ENCODE data around the gene SMIM35. TPM values are rescaled to one million over a fixed set of nuclear protein-coding genes. Genes with fewer than 3 reads are reported as not detected.

The SMIM35 gene
- total RNA-seq, 1 experiment from 2014 or later: not detected

DNA sequence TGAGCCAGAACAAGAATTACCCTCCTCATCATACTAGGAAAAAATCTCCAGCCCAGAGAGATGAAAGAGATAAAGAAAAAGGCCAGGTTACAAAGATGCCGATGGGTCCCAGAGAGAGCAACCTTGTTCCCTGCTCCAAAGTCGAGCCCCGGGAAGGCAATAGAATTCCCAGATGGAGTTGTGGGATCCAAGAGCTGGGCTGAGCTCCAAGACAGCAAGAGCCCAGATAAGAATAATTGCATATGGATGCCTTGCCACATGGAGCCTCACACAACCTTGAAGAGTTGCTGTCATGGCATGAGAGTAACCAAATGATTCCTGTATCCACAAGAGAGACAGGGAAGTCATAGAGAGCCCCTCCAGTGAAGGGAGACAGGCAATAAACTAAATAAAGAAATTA is 69.7 kb downstream of the SMIM35 start:
- Histone ChIP-seq H3K23me2 (ENCODE audit: insufficient read length, low read depth, low read length, poor library complexity, severe bottlenecking) (no peaks in the 10 kb centered on the region), H3K79me1 (ENCODE audit: insufficient read depth, low read depth, low read length, poor library complexity, severe bottlenecking) (no peaks in the 10 kb centered on the region), H2BK12ac (ENCODE audit: insufficient read length, low read depth, low read length) (no peak overlapping the region), H3K23ac (ENCODE audit: insufficient read length, low read depth, low read length) (no peak overlapping the region), H3T11ph (ENCODE audit: low read length) (no peak overlapping the region), H3K4me1 (ENCODE audit: insufficient read depth, low read length) (no peaks in the 10 kb centered on the region), H3K56ac (ENCODE audit: insufficient read length, low read depth, low read length) (no peak overlapping the region), H3K9ac (ENCODE audit: extremely low read depth, insufficient read length, low read length) (no peak overlapping the region), H3K27me3 (ENCODE audit: insufficient read depth, low read length) (no peaks in the 10 kb centered on the region), H3K27ac (ENCODE audit: insufficient read length, low read depth, low read length) (no peak overlapping the region), H2BK15ac (ENCODE audit: low read depth, low read length) (no peak overlapping the region), H3K9me3 (ENCODE audit: control insufficient read depth, low read depth, low read length) (no peaks in the 10 kb centered on the region), H2BK5ac (ENCODE audit: insufficient read length, low read length) (no peak overlapping the region), H2BK20ac (ENCODE audit: low read depth, low read length, poor library complexity, severe bottlenecking) (no peak overlapping the region), H3K18ac (ENCODE audit: insufficient read length, low read depth, low read length) (no peak overlapping the region), H4K20me1 (ENCODE audit: control insufficient read depth, insufficient read depth, insufficient read length) (no peaks in the 10 kb centered on the region), H4K8ac (replicated peaks; ENCODE audit: insufficient read length, low read depth, low read length) (no peak overlapping the region), H2BK120ac (ENCODE audit: low read depth, low read length, poor library complexity, severe bottlenecking) (no peak overlapping the region), H2AFZ (ENCODE audit: low read length) (no peak overlapping the region), H3K4me2 (ENCODE audit: insufficient read depth, insufficient read length, low read length) (no peak overlapping the region), H4K91ac (ENCODE audit: insufficient read length, low read depth, low read length) (no peak overlapping the region), H3K14ac (ENCODE audit: insufficient read depth, low read length) (no peak overlapping the region), H3K4ac (ENCODE audit: low read depth, low read length) (no peak overlapping the region), H2AK5ac (ENCODE audit: insufficient read length, low read length) (no peak overlapping the region), H3K79me2 (ENCODE audit: insufficient read depth, low read length) (no peaks in the 10 kb centered on the region), H4K5ac (ENCODE audit: insufficient read length, low read depth, low read length) (no peak overlapping the region)
- DNase-seq: no peak
- TF ChIP-seq, protein P1, sequence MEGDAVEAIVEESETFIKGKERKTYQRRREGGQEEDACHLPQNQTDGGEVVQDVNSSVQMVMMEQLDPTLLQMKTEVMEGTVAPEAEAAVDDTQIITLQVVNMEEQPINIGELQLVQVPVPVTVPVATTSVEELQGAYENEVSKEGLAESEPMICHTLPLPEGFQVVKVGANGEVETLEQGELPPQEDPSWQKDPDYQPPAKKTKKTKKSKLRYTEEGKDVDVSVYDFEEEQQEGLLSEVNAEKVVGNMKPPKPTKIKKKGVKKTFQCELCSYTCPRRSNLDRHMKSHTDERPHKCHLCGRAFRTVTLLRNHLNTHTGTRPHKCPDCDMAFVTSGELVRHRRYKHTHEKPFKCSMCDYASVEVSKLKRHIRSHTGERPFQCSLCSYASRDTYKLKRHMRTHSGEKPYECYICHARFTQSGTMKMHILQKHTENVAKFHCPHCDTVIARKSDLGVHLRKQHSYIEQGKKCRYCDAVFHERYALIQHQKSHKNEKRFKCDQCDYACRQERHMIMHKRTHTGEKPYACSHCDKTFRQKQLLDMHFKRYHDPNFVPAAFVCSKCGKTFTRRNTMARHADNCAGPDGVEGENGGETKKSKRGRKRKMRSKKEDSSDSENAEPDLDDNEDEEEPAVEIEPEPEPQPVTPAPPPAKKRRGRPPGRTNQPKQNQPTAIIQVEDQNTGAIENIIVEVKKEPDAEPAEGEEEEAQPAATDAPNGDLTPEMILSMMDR (conservative IDR thresholded peaks at IDR 0.05): no peak
- Mint-ChIP-seq H3K27me3 (ENCODE audit: low read depth) (peaks cover 23% of the 10 kb centered on the region), H3K36me3 (ENCODE audit: insufficient read depth in 1 of 3, low read depth in 3 of 3) (no peaks in the 10 kb centered on the region; a peak in 1 of 7 replicates), H3K4me3 (no peak overlapping the region), H3K9me3 (peaks cover 3 to 10% of the 10 kb centered on the region in 2 experiments; a peak in 3 of 5 replicates), H3K27ac (no peak overlapping the region), H3K4me1 (no peaks in the 10 kb centered on the region)
- WGBS (ENCODE audit: extremely low coverage, insufficient read length, low lambda C conversion rate): no CpG with 5 or more reads among the region's 3 CpGs

All from H9 (cell line).